HCT116 (cell line): ENCODE measurements around the gene SARNP. TPM values are rescaled to one million over a fixed set of nuclear protein-coding genes. Genes with fewer than 3 reads are reported as not detected.

Experiments used
- ATAC-seq: fragments of 200-7000 bp; cut with Tn5 transposase; 2 replicates; pipeline ENCODE4 v1.9.1; 2020; ENCODE audit warnings: mild to moderate bottlenecking, moderate library complexity
- BruUV-seq: library from RNA; stranded (reverse); fragments of 400-500 nt; replicated peaks from 2 replicates; lab custom pipeline; 2021; lab: Mats Ljungman, UMichigan
- CTCF ChIA-PET: fragments of 300-600 bp; sonication (Branson Sonifier 250); formaldehyde crosslinking; loops from one replicate; lab custom pipeline; 2021; ENCODE audit warnings: antibody characterized with exemption; lab: Charles Lee
- POLR2A ChIA-PET: fragments of 300-600, 350-600 bp; sonication (Branson Sonifier 250); formaldehyde crosslinking; loops from one replicate; lab custom pipeline; 2021; ENCODE audit warnings: antibody characterized with exemption; lab: Charles Lee
- RAD21 ChIA-PET, 2 experiments: fragments of 300-600 bp; sonication (Branson Sonifier 250); formaldehyde crosslinking; loops; one replicate each; lab custom pipeline; 2023; ENCODE audit warnings: low total read pairs in 2 of 2; ENCODE audit not compliant: uncharacterized antibody in 2 of 2, unreplicated experiment in 2 of 2, low non-redundant PET in 1 of 2; lab: Charles Lee
- DNase-seq: peaks from one replicate; pipeline ENCODE4 v3.0.0-alpha.2; 2010; ENCODE audit warnings: low read depth, low spot score
- H2AFZ ChIP-seq: fragments of 200-600 bp; shearing (Covaris generic), sonication (generic); 2 replicates; pipeline ENCODE4 v1.6.1; 2017; ENCODE audit warnings: low read depth, mixed run types, mixed read lengths, antibody characterized with exemption, low read length; ENCODE audit not compliant: poor library complexity, severe bottlenecking
- H3K27ac ChIP-seq: 2 replicates; pipeline ENCODE4 v1.5.1; 2012; ENCODE audit warnings: low read depth, low read length
- H3K27me3 ChIP-seq: fragments of 200-600 bp; sonication (generic); 2 replicates; pipeline ENCODE4 v1.6.1; 2016; ENCODE audit warnings: mixed run types, low read length, mixed read lengths; ENCODE audit not compliant: insufficient read depth
- H3K36me3 ChIP-seq, 2 experiments: fragments of 200-500 bp in 1 of 2; fragments of 200-600 bp in 1 of 2; sonication (Bioruptor generic) in 1 of 2; sonication (generic) in 1 of 2; 2 replicates each; pipeline versions ENCODE4 v1.5.1 to v1.6.1; 2014 to 2016; ENCODE audit warnings: low read length in 2 of 2, inconsistent platforms in 1 of 2, mixed read lengths in 1 of 2, mixed run types in 1 of 2; ENCODE audit not compliant: insufficient read depth in 2 of 2, control insufficient read depth in 1 of 2
- H3K4me1 ChIP-seq, 2 experiments: fragments of 200-600 bp in 1 of 2; sonication (generic) in 1 of 2; 2 replicates each; pipeline versions ENCODE4 v1.5.1 to v1.6.1; 2012 to 2017; ENCODE audit warnings: low read length in 2 of 2, inconsistent platforms in 1 of 2, mild to moderate bottlenecking in 1 of 2, mixed read lengths in 1 of 2, mixed run types in 1 of 2, moderate library complexity in 1 of 2; ENCODE audit not compliant: insufficient read depth in 2 of 2, control insufficient read depth in 1 of 2
- H3K4me2 ChIP-seq: fragments of 200-600 bp; sonication (generic); 2 replicates; pipeline ENCODE4 v1.6.1; 2017; ENCODE audit warnings: mixed run types, low read length, mixed read lengths
- H3K4me3 ChIP-seq, 2 experiments: fragments of 200-600 bp in 1 of 2; sonication (generic) in 1 of 2; replicated peaks in 1 of 2; 2 replicates each; pipeline ENCODE4 v1.5.1; 2011 to 2016; ENCODE audit warnings: low read length in 2 of 2, control low read depth in 1 of 2, low read depth in 1 of 2, mild to moderate bottlenecking in 1 of 2, mixed read lengths in 1 of 2, mixed run types in 1 of 2
- H3K79me2 ChIP-seq: fragments of 200-600 bp; sonication (generic); 2 replicates; pipeline ENCODE4 v1.6.1; 2017; ENCODE audit warnings: mild to moderate bottlenecking, mixed run types, low read length, moderate library complexity, mixed read lengths; ENCODE audit not compliant: insufficient read depth
- H3K9ac ChIP-seq: fragments of 200-600 bp; sonication (generic); 2 replicates; pipeline ENCODE4 v1.6.1; 2016; ENCODE audit warnings: low read length, mixed read lengths
- H3K9me2 ChIP-seq: fragments of 200-600 bp; sonication (generic), shearing (Covaris generic); 2 replicates; pipeline ENCODE4 v1.6.1; 2017; ENCODE audit warnings: mixed run types, mild to moderate bottlenecking, moderate library complexity; ENCODE audit not compliant: insufficient read depth
- H3K9me3 ChIP-seq, 2 experiments: fragments of 200-500 bp in 1 of 2; fragments of 200-600 bp in 1 of 2; sonication (Bioruptor generic) in 1 of 2; sonication (generic) in 1 of 2; 2 replicates each; pipeline ENCODE4 v1.6.1; 2014 to 2017; ENCODE audit warnings: low read length in 2 of 2, mixed read lengths in 2 of 2, inconsistent platforms in 1 of 2, low read depth in 1 of 2, mild to moderate bottlenecking in 1 of 2, mixed run types in 1 of 2, moderate library complexity in 1 of 2; ENCODE audit not compliant: control insufficient read depth in 1 of 2, insufficient read depth in 1 of 2
- H4K20me1 ChIP-seq: fragments of 200-600 bp; sonication (generic), shearing (Covaris generic); 2 replicates; pipeline ENCODE4 v1.6.1; 2017; ENCODE audit warnings: mixed run types, mild to moderate bottlenecking, moderate library complexity; ENCODE audit not compliant: insufficient read depth
- CBX3 ChIP-seq: IDR thresholded peaks from 2 replicates; pipeline ENCODE4 v1.6.1; 2012; ENCODE audit warnings: low read depth
- CTCF ChIP-seq, 3 experiments: fragments of 200-600 bp in 1 of 3; sonication (generic) in 1 of 3; IDR thresholded peaks in 2 of 3; conservative IDR thresholded peaks in 1 of 3; 2 replicates each; pipeline ENCODE4 v1.5.1; 2012 to 2017; ENCODE audit warnings: low read depth in 2 of 3, low read length in 2 of 3, antibody characterized with exemption in 1 of 3, borderline replicate concordance in 1 of 3, control low read depth in 1 of 3, mild to moderate bottlenecking in 1 of 3, mixed read lengths in 1 of 3, mixed run types in 1 of 3, moderate library complexity in 1 of 3; ENCODE audit not compliant: insufficient read depth in 1 of 3
- EZH2 ChIP-seq: fragments of 200-600 bp; sonication (generic); IDR thresholded peaks from 2 replicates; pipeline ENCODE4 v1.6.1; 2017; ENCODE audit warnings: antibody characterized with exemption, mixed run types
- JUND ChIP-seq: IDR thresholded peaks from 2 replicates; pipeline ENCODE4 v1.6.1; 2012
- MAX ChIP-seq: IDR thresholded peaks from 2 replicates; pipeline ENCODE4 v1.6.1; 2012
- POLR2A ChIP-seq: IDR thresholded peaks from 2 replicates; pipeline ENCODE4 v1.7.0; 2011; ENCODE audit warnings: borderline replicate concordance; ENCODE audit not compliant: insufficient read depth, insufficient read length; ENCODE audit errors: extremely low read depth
- REST ChIP-seq: IDR thresholded peaks from 2 replicates; pipeline ENCODE4 v1.6.1; 2012; ENCODE audit warnings: low read depth
- TCF7L2 ChIP-seq: IDR thresholded peaks from 2 replicates; pipeline ENCODE4 v1.7.0; 2011; ENCODE audit warnings: borderline replicate concordance, inconsistent platforms; ENCODE audit not compliant: insufficient read depth, insufficient read length; ENCODE audit errors: extremely low read depth
- YY1 ChIP-seq: IDR thresholded peaks from 2 replicates; pipeline ENCODE4 v1.6.1; 2011; ENCODE audit warnings: low read length, low read depth, moderate library complexity, mild to moderate bottlenecking; ENCODE audit not compliant: insufficient replicate concordance; ENCODE audit errors: extremely low read depth
- ZBTB33 ChIP-seq: IDR thresholded peaks from 2 replicates; pipeline ENCODE4 v1.6.1; 2011; ENCODE audit warnings: mild to moderate bottlenecking, low read length, moderate library complexity; ENCODE audit not compliant: insufficient replicate concordance; ENCODE audit errors: extremely low read depth
- ZNF274 ChIP-seq: fragments of 200-500 bp; sonication (Bioruptor generic); IDR thresholded peaks from 2 replicates; pipeline ENCODE4 v1.6.1; 2014; ENCODE audit warnings: mild to moderate bottlenecking, low read depth, low read length, inconsistent platforms
- intact Hi-C: fragments of 100-400 bp; cut with micrococcal nuclease; formaldehyde crosslinking; loops from 2 replicates; pipeline ENCODE4 v1.10.0; 2022
- total RNA-seq: library from RNA; stranded (reverse); gene quantifications from one replicate; pipeline ENCODE4 v1.2.1, GENCODE V29; 2021; ENCODE audit not compliant: unreplicated experiment

Gene SARNP
- total RNA-seq, 1 experiment from 2014 or later, result 82.4 TPM

- ATAC-seq, result no peak
- Histone ChIP-seq H3K9me3 (no peaks in the 10 kb centered on the region), H3K4me2 (no peak overlapping the region), H4K20me1 (no peaks in the 10 kb centered on the region), H3K36me3 (no peaks in the 10 kb centered on the region), H2AFZ (no peak overlapping the region), H3K4me3 (no peak overlapping the region), H3K27me3 (no peaks in the 10 kb centered on the region), H3K9me2 (no peaks in the 10 kb centered on the region), H3K27ac (no peak overlapping the region), H3K4me1 (peaks cover under 1 to 10% of the 10 kb centered on the region in 2 experiments; a peak in 3 of 4 replicates), H3K79me2 (no peaks in the 10 kb centered on the region), H3K9ac (no peak overlapping the region)
- TF ChIP-seq ZNF274, result no peak
- no peak for TF ChIP-seq ZBTB33
- TF ChIP-seq MAX, result no peak
- TF ChIP-seq POLR2A, result no peak
- no peak for DNase-seq
- intact Hi-C loops, result no loop called here
- CTCF ChIA-PET, result no interaction called here
- no TSS peak for BruUV-seq
- RAD21 ChIA-PET, result no interaction called here
- POLR2A ChIA-PET, result no interaction called here
Measured at GRCh38 chr12:55852740-55853139, 35.2 kb upstream of the SARNP start.

GRCh38 chr12:55850893-55851292 is 33.4 kb upstream of the SARNP start:
- H3K4me1 ChIP-seq, result peaks cover 2 to 18% of the 10 kb centered on the region in 2 experiments; a peak in 3 of 4 replicates
- no peaks in the 10 kb centered on the region for H3K27me3 ChIP-seq
- ChIA-PET POLR2A (no interaction called here), CTCF (no interaction called here), RAD21 (no interaction called here)
- no peaks in the 10 kb centered on the region for H3K9me2 ChIP-seq
- H3K4me2 ChIP-seq, result no peak overlapping the region
- H3K9me3 ChIP-seq, result no peaks in the 10 kb centered on the region
- no peak overlapping the region for H3K4me3 ChIP-seq
- no peak overlapping the region for H3K9ac ChIP-seq
- no peaks in the 10 kb centered on the region for H3K79me2 ChIP-seq
- DNase-seq (no peak), ATAC-seq (no peak)
- intact Hi-C loops, result no loop called here
- no peak overlapping the region for H3K27ac ChIP-seq
- H2AFZ ChIP-seq, result no peak overlapping the region
- no TSS peak for BruUV-seq
- H4K20me1 ChIP-seq, result no peaks in the 10 kb centered on the region
- H3K36me3 ChIP-seq, result no peaks in the 10 kb centered on the region
- TF ChIP-seq CBX3, result no peak
- no peak for TF ChIP-seq TCF7L2
- no peak for TF ChIP-seq CTCF (IDR thresholded peaks at IDR 0.05 in 2 of 3, conservative IDR thresholded peaks at IDR 0.05 in 1 of 3; ENCODE audit: borderline replicate concordance in 1 of 3, insufficient read depth in 1 of 3, low read depth in 2 of 3, low read length in 2 of 3)
- no peak for TF ChIP-seq YY1
- TF ChIP-seq EZH2, result no peak
- TF ChIP-seq MAX, result no peak
- TF ChIP-seq REST, result no peak
- TF ChIP-seq POLR2A, result no peak
- no peak for TF ChIP-seq JUND
